ENCODE measurements around the gene PPFIA1.

The PPFIA1 gene

GRCh38 chr11:70427436-70427835, 156.9 kb downstream of the PPFIA1 start:
- Histone ChIP-seq H3K27me3 (ENCODE audit: low read length) (no peaks in the 10 kb centered on the region), H3F3A (ENCODE audit: insufficient read depth) (no peaks in the 10 kb centered on the region), H3K9ac (ENCODE audit: low read length) (no peak overlapping the region), H3K9me2 (replicated peaks; ENCODE audit: insufficient read depth, low read length) (no peaks in the 10 kb centered on the region), H3K79me2 (ENCODE audit: insufficient read depth, low read length) (no peaks in the 10 kb centered on the region), H3K4me3 (ENCODE audit: insufficient read depth, low read length, poor library complexity, severe bottlenecking) (no peak overlapping the region), H3K36me3 (ENCODE audit: low read length) (no peaks in the 10 kb centered on the region), H3K27ac (ENCODE audit: low read depth, low read length) (no peak overlapping the region), H3K9me3 (ENCODE audit: insufficient read depth, low read length) (no peaks in the 10 kb centered on the region), H3K4me2 (ENCODE audit: low read depth, low read length, poor library complexity, severe bottlenecking) (no peak overlapping the region), H2AFZ (ENCODE audit: low read depth, low read length, severe bottlenecking) (no peak overlapping the region), H4K20me1 (ENCODE audit: low read depth, low read length) (no peaks in the 10 kb centered on the region)
- TF ChIP-seq CTCF (IDR thresholded peaks at IDR 0.05; ENCODE audit: insufficient read depth, low read length, poor library complexity, severe bottlenecking): no peak
- TF ChIP-seq EZH2phosphoT487 (conservative IDR thresholded peaks at IDR 0.05; ENCODE audit: low read length): no peak

- Histone ChIP-seq H3K4me2 (ENCODE audit: low read depth, low read length, poor library complexity, severe bottlenecking) (no peak overlapping the region), H3K36me3 (ENCODE audit: low read length) (no peaks in the 10 kb centered on the region), H3K4me3 (ENCODE audit: insufficient read depth, low read length, poor library complexity, severe bottlenecking) (no peak overlapping the region), H3K9me3 (ENCODE audit: insufficient read depth, low read length) (no peaks in the 10 kb centered on the region), H3K27ac (ENCODE audit: low read depth, low read length) (peak overlapping the region; percentile 65; the same call in 1 of the 2 replicates), H2AFZ (ENCODE audit: low read depth, low read length, severe bottlenecking) (no peak overlapping the region), H3K79me2 (ENCODE audit: insufficient read depth, low read length) (no peaks in the 10 kb centered on the region), H3K9me2 (replicated peaks; ENCODE audit: insufficient read depth, low read length) (no peaks in the 10 kb centered on the region), H3K9ac (ENCODE audit: low read length) (no peak overlapping the region), H4K20me1 (ENCODE audit: low read depth, low read length) (no peaks in the 10 kb centered on the region), H3K27me3 (ENCODE audit: low read length) (no peaks in the 10 kb centered on the region), H3F3A (ENCODE audit: insufficient read depth) (no peaks in the 10 kb centered on the region)
- TF ChIP-seq CTCF (IDR thresholded peaks at IDR 0.05; ENCODE audit: insufficient read depth, low read length, poor library complexity, severe bottlenecking): no peak
- TF ChIP-seq EZH2phosphoT487 (conservative IDR thresholded peaks at IDR 0.05; ENCODE audit: low read length): no peak
These were observed 158.4 kb downstream of the PPFIA1 start for GRCh38 chr11:70428701-70429427.

GRCh38 chr11:70429428-70429705, 158.9 kb downstream of the PPFIA1 start:
- H3K9me2 ChIP-seq (replicated peaks; ENCODE audit: insufficient read depth, low read length): no peaks in the 10 kb centered on the region
- H3K9me3 ChIP-seq (ENCODE audit: insufficient read depth, low read length): no peaks in the 10 kb centered on the region
- no peaks in the 10 kb centered on the region for H3F3A ChIP-seq (ENCODE audit: insufficient read depth)
- no peak overlapping the region for H3K4me3 ChIP-seq (ENCODE audit: insufficient read depth, low read length, poor library complexity, severe bottlenecking)
- H3K27me3 ChIP-seq (ENCODE audit: low read length): no peaks in the 10 kb centered on the region
- peak overlapping the region; percentile 65 for H3K27ac ChIP-seq (ENCODE audit: low read depth, low read length)
- H3K36me3 ChIP-seq (ENCODE audit: low read length): no peaks in the 10 kb centered on the region
- H3K9ac ChIP-seq (ENCODE audit: low read length): no peak overlapping the region
- H4K20me1 ChIP-seq (ENCODE audit: low read depth, low read length): no peaks in the 10 kb centered on the region
- TF ChIP-seq CTCF (IDR thresholded peaks at IDR 0.05; ENCODE audit: insufficient read depth, low read length, poor library complexity, severe bottlenecking) (no peak), EZH2phosphoT487 (conservative IDR thresholded peaks at IDR 0.05; ENCODE audit: low read length) (no peak)
- no peak overlapping the region for H3K4me2 ChIP-seq (ENCODE audit: low read depth, low read length, poor library complexity, severe bottlenecking)
- no peaks in the 10 kb centered on the region for H3K79me2 ChIP-seq (ENCODE audit: insufficient read depth, low read length)
- H2AFZ ChIP-seq (ENCODE audit: low read depth, low read length, severe bottlenecking): no peak overlapping the region
